ENCODE results near the gene LGR6.
"Not testable (repeated sequence)": the region's sequence is repeated elsewhere in the genome, so short reads cannot be mapped to it uniquely, and the experiment has no call there.

Gene LGR6

GRCh38 chr1:202329891-202330290 is 136.3 kb downstream of the LGR6 start:
- DNase-seq (ENCODE audit: low read depth in 2 of 2) = no peak

GRCh38 chr1:202333861-202334260 is 140.3 kb downstream of the LGR6 start:
- DNase-seq (ENCODE audit: low read depth in 2 of 2) = no peak

- DNase-seq (ENCODE audit: low read depth in 2 of 2) = no peak
These were observed 150.2 kb downstream of the LGR6 start for GRCh38 chr1:202343652-202344349.

GRCh38 chr1:202348005-202348508 is 154.5 kb downstream of the LGR6 start:
- DNase-seq (ENCODE audit: low read depth in 2 of 2) = no peak

GRCh38 chr1:202348509-202349205 is 155.1 kb downstream of the LGR6 start, which contains the start of gene PPP1R12B:
Gene PPP1R12B (plus strand): TSS chr1:202348699. CDS start chr1:202348852, 153 bp downstream.
- peak; percentile 91 to 93 for DNase-seq (ENCODE audit: low read depth in 2 of 2)

- DNase-seq (ENCODE audit: low read depth in 2 of 2) = no peak
These were observed 155.8 kb downstream of the LGR6 start for GRCh38 chr1:202349206-202349928.

GRCh38 chr1:202351725-202352124 is 158.1 kb downstream of the LGR6 start:
- DNase-seq (ENCODE audit: low read depth in 2 of 2) = no peak

- not testable (repeated sequence) for DNase-seq (ENCODE audit: low read depth in 2 of 2)
These were observed 159.1 kb downstream of the LGR6 start for GRCh38 chr1:202352583-202353197.

GRCh38 chr1:202355944-202356553 is 162.4 kb downstream of the LGR6 start:
- DNase-seq (ENCODE audit: low read depth in 2 of 2) = no peak

- DNase-seq (ENCODE audit: low read depth in 2 of 2) = no peak
These were observed 163.9 kb downstream of the LGR6 start for GRCh38 chr1:202357506-202357905.

- DNase-seq (ENCODE audit: low read depth in 2 of 2) = no peak
These were observed 167.6 kb downstream of the LGR6 start for GRCh38 chr1:202361224-202361623.

- no peak for DNase-seq (ENCODE audit: low read depth in 2 of 2)
These were observed 168.1 kb downstream of the LGR6 start for GRCh38 chr1:202361701-202362100.

GRCh38 chr1:202362212-202362611 is 168.6 kb downstream of the LGR6 start:
- no peak for DNase-seq (ENCODE audit: low read depth in 2 of 2)

GRCh38 chr1:202365092-202365815 is 171.7 kb downstream of the LGR6 start:
- no peak for DNase-seq (ENCODE audit: low read depth in 2 of 2)

- DNase-seq (ENCODE audit: low read depth in 2 of 2) = no peak
These were observed 173.7 kb downstream of the LGR6 start for GRCh38 chr1:202367271-202367670.

Measured in stimulated activated CD8-positive, alpha-beta memory T cell treated with anti-CD3 and anti-CD28 coated beads, Interleukin-7, amount 100 ng/mL, for 1 hour (primary cell).